Measurements from ENCODE around the gene CACNG5.

Gene CACNG5

DNA sequence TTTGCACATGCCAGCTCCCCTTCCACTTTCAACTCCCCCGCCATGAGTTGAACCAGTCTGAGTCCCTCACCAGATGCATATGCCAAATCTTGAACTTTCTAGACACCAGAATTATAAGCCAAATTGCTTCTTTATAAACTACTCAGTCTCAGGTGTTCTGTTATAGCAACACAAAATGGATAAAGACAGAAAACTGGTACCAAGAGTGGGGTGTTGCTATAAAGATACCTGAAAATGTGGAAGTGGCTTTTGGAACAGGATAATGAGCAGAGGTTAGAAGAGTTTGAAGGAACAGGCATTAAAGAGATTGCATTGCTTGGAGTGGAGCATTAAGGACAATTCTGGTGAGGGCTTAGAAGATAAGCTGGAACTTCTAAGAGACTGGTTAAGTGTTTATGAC lies 17.2 kb upstream of the CACNG5 start:
- Histone ChIP-seq H3K18ac (ENCODE audit: low read length) (no peak overlapping the region), H3K4me2 (ENCODE audit: low read length) (no peak overlapping the region), H3K4me3 (ENCODE audit: low read depth, low read length) (no peak overlapping the region), H3K27me3 (ENCODE audit: insufficient read depth, low read length) (no peaks in the 10 kb centered on the region), H4K8ac (ENCODE audit: low read depth, low read length) (no peak overlapping the region), H3K79me2 (ENCODE audit: control insufficient read depth, insufficient read depth, low read length, poor library complexity) (no peaks in the 10 kb centered on the region), H3K14ac (ENCODE audit: low read length) (no peak overlapping the region), H3K9me3 (ENCODE audit: insufficient read depth, low read depth, low read length) (peaks cover 2% of the 10 kb centered on the region), H2AK5ac (ENCODE audit: low read length) (no peak overlapping the region), H3K79me1 (ENCODE audit: low read length) (no peaks in the 10 kb centered on the region), H3K4me1 (ENCODE audit: control insufficient read depth in 1 of 2, insufficient read depth in 2 of 2, low read length in 2 of 2) (peaks cover 0 to 4% of the 10 kb centered on the region in 2 experiments), H2AFZ (ENCODE audit: insufficient read depth, low read length, poor library complexity) (no peak overlapping the region), H3K9ac (ENCODE audit: low read length) (no peak overlapping the region), H3K36me3 (ENCODE audit: control insufficient read depth in 1 of 2, insufficient read depth in 2 of 2, low read length in 2 of 2) (no peaks in the 10 kb centered on the region), H2BK120ac (ENCODE audit: insufficient read depth, low read length, poor library complexity) (no peak overlapping the region), H3K4ac (ENCODE audit: low read depth, low read length) (no peak overlapping the region), H2BK5ac (ENCODE audit: low read depth, low read length, poor library complexity) (no peak overlapping the region), H3K23ac (ENCODE audit: low read length) (no peak overlapping the region), H2BK12ac (ENCODE audit: low read length) (no peak overlapping the region), H4K12ac (ENCODE audit: low read depth, low read length) (no peak overlapping the region), H4K91ac (ENCODE audit: low read depth, low read length) (no peak overlapping the region), H3K27ac (ENCODE audit: low read depth, low read length) (no peak overlapping the region)
- no peak for DNase-seq
- WGBS (ENCODE audit: extremely low coverage, insufficient coverage, insufficient read length): no CpG with 5 or more reads among the region's 1 CpG

DNA sequence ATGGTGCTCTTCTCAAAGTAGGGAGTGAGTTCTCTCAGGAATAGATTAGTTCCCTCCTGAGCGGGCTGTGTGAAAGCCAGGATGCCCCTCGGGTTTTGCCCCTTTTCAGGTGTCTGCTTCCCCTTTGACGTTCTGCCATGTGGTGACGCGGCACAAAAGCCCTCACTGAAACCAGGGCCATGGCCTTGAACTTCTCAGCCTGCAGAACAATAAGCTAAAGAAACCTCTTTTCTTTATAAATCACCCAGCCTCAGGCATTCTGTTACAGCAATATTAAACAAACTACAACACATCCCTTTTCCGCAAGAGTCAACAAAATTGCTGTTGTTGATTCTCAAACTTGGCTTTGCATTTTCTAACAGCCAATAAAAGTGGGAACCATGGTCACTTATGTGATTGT lies 15.5 kb upstream of the CACNG5 start:
- Histone ChIP-seq H3K23ac (ENCODE audit: low read length) (no peak overlapping the region), H3K9me3 (ENCODE audit: insufficient read depth, low read depth, low read length) (peaks cover 2% of the 10 kb centered on the region), H2BK12ac (ENCODE audit: low read length) (no peak overlapping the region), H3K4me1 (ENCODE audit: control insufficient read depth in 1 of 2, insufficient read depth in 2 of 2, low read length in 2 of 2) (peaks cover 0 to 4% of the 10 kb centered on the region in 2 experiments), H2AK5ac (ENCODE audit: low read length) (no peak overlapping the region), H3K27ac (ENCODE audit: low read depth, low read length) (no peak overlapping the region), H3K27me3 (ENCODE audit: insufficient read depth, low read length) (no peaks in the 10 kb centered on the region), H3K4me3 (ENCODE audit: low read depth, low read length) (no peak overlapping the region), H3K79me2 (ENCODE audit: control insufficient read depth, insufficient read depth, low read length, poor library complexity) (no peaks in the 10 kb centered on the region), H3K4ac (ENCODE audit: low read depth, low read length) (no peak overlapping the region), H3K4me2 (ENCODE audit: low read length) (no peak overlapping the region), H4K8ac (ENCODE audit: low read depth, low read length) (no peak overlapping the region), H2BK120ac (ENCODE audit: insufficient read depth, low read length, poor library complexity) (no peak overlapping the region), H2BK5ac (ENCODE audit: low read depth, low read length, poor library complexity) (no peak overlapping the region), H4K91ac (ENCODE audit: low read depth, low read length) (no peak overlapping the region), H3K9ac (ENCODE audit: low read length) (no peak overlapping the region), H4K12ac (ENCODE audit: low read depth, low read length) (no peak overlapping the region), H3K36me3 (ENCODE audit: control insufficient read depth in 1 of 2, insufficient read depth in 2 of 2, low read length in 2 of 2) (no peaks in the 10 kb centered on the region), H3K79me1 (ENCODE audit: low read length) (no peaks in the 10 kb centered on the region), H3K18ac (ENCODE audit: low read length) (no peak overlapping the region), H3K14ac (ENCODE audit: low read length) (no peak overlapping the region), H2AFZ (ENCODE audit: insufficient read depth, low read length, poor library complexity) (no peak overlapping the region)
- DNase-seq: no peak
- no CpG with 5 or more reads among the region's 6 CpGs for WGBS (ENCODE audit: extremely low coverage, insufficient coverage, insufficient read length)

DNA sequence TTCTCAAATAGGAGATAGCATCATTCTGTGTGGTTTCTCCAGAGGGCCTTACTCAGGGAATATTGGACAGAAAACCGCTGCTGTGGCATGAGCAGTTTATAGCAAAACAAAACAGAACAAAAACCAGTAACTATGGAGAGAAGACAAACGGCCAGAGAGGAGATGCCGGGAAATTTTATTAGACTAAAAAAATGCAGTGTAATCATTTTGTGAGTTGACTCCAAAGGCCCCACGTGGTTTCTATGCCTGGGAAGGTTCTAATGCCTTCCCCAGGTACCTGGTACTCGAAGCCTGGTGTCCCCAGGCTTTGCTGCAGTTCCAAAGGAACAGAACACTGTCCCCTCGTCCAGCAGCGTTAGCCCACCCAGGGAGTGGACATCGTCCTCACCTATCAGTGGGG lies 12.9 kb upstream of the CACNG5 start:
- no peak overlapping the region for H3K18ac ChIP-seq (ENCODE audit: low read length)
- no CpG with 5 or more reads among the region's 8 CpGs for WGBS (ENCODE audit: extremely low coverage, insufficient coverage, insufficient read length)

GRCh38 chr17:66826856-66827255 lies 8.1 kb upstream of the CACNG5 start:
- Histone ChIP-seq H3K79me1 (ENCODE audit: low read length) (no peaks in the 10 kb centered on the region), H3K18ac (ENCODE audit: low read length) (no peak overlapping the region), H3K79me2 (ENCODE audit: control insufficient read depth, insufficient read depth, low read length, poor library complexity) (no peaks in the 10 kb centered on the region), H3K14ac (ENCODE audit: low read length) (no peak overlapping the region), H3K9me3 (ENCODE audit: insufficient read depth, low read depth, low read length) (no peaks in the 10 kb centered on the region), H2BK120ac (ENCODE audit: insufficient read depth, low read length, poor library complexity) (no peak overlapping the region), H3K9ac (ENCODE audit: low read length) (no peak overlapping the region), H4K91ac (ENCODE audit: low read depth, low read length) (no peak overlapping the region), H4K8ac (ENCODE audit: low read depth, low read length) (no peak overlapping the region), H3K27me3 (ENCODE audit: insufficient read depth, low read length) (no peaks in the 10 kb centered on the region), H3K23ac (ENCODE audit: low read length) (no peak overlapping the region), H3K4me3 (ENCODE audit: low read depth, low read length) (no peak overlapping the region), H2AK5ac (ENCODE audit: low read length) (no peak overlapping the region), H3K4me2 (ENCODE audit: low read length) (no peak overlapping the region), H3K4me1 (ENCODE audit: control insufficient read depth in 1 of 2, insufficient read depth in 2 of 2, low read length in 2 of 2) (no peaks in the 10 kb centered on the region), H2BK12ac (ENCODE audit: low read length) (no peak overlapping the region), H4K12ac (ENCODE audit: low read depth, low read length) (no peak overlapping the region), H3K36me3 (ENCODE audit: control insufficient read depth in 1 of 2, insufficient read depth in 2 of 2, low read length in 2 of 2) (no peaks in the 10 kb centered on the region), H3K4ac (ENCODE audit: low read depth, low read length) (no peak overlapping the region), H3K27ac (ENCODE audit: low read depth, low read length) (no peak overlapping the region), H2BK5ac (ENCODE audit: low read depth, low read length, poor library complexity) (no peak overlapping the region), H2AFZ (ENCODE audit: insufficient read depth, low read length, poor library complexity) (no peak overlapping the region)
- no CpG with 5 or more reads among the region's 6 CpGs for WGBS (ENCODE audit: extremely low coverage, insufficient coverage, insufficient read length)
- no peak for DNase-seq

More for the DNA sequence above, 12.9 kb upstream of the CACNG5 start:
- Histone ChIP-seq H4K91ac (ENCODE audit: low read depth, low read length) (no peak overlapping the region), H4K8ac (ENCODE audit: low read depth, low read length) (no peak overlapping the region), H2AK5ac (ENCODE audit: low read length) (no peak overlapping the region), H3K23ac (ENCODE audit: low read length) (no peak overlapping the region), H2BK120ac (ENCODE audit: insufficient read depth, low read length, poor library complexity) (no peak overlapping the region), H3K4ac (ENCODE audit: low read depth, low read length) (no peak overlapping the region), H3K27ac (ENCODE audit: low read depth, low read length) (no peak overlapping the region), H2AFZ (ENCODE audit: insufficient read depth, low read length, poor library complexity) (no peak overlapping the region), H3K9me3 (ENCODE audit: insufficient read depth, low read depth, low read length) (peaks cover 2% of the 10 kb centered on the region), H3K36me3 (ENCODE audit: control insufficient read depth in 1 of 2, insufficient read depth in 2 of 2, low read length in 2 of 2) (no peaks in the 10 kb centered on the region), H3K27me3 (ENCODE audit: insufficient read depth, low read length) (no peaks in the 10 kb centered on the region), H3K4me2 (ENCODE audit: low read length) (no peak overlapping the region), H3K79me1 (ENCODE audit: low read length) (no peaks in the 10 kb centered on the region), H3K79me2 (ENCODE audit: control insufficient read depth, insufficient read depth, low read length, poor library complexity) (no peaks in the 10 kb centered on the region), H2BK12ac (ENCODE audit: low read length) (no peak overlapping the region), H4K12ac (ENCODE audit: low read depth, low read length) (no peak overlapping the region), H3K4me3 (ENCODE audit: low read depth, low read length) (no peak overlapping the region), H2BK5ac (ENCODE audit: low read depth, low read length, poor library complexity) (no peak overlapping the region), H3K4me1 (ENCODE audit: control insufficient read depth in 1 of 2, insufficient read depth in 2 of 2, low read length in 2 of 2) (peaks cover 0 to 4% of the 10 kb centered on the region in 2 experiments), H3K14ac (ENCODE audit: low read length) (no peak overlapping the region), H3K9ac (ENCODE audit: low read length) (no peak overlapping the region)
- no peak for DNase-seq

All from trophoblast cell (in vitro differentiated cells and primary cell).